ENCODE data around the gene PDHA1. TPM values are rescaled to one million over a fixed set of nuclear protein-coding genes. Genes with fewer than 3 reads are reported as not detected.

The PDHA1 gene
- total RNA-seq, 1 donor from 2014 or later = 147 TPM

- peak; percentile 77 for DNase-seq (ENCODE audit: low spot score)
- H3K27me3 Mint-ChIP-seq (ENCODE audit: insufficient read depth, low read depth) = peaks cover 5% of the 10 kb centered on the region
- H3K4me3 ChIP-seq = peak overlapping the region; percentile 48
- no peak overlapping the region for H3K27ac Mint-ChIP-seq
- TF ChIP-seq EZH2 (IDR thresholded peaks at IDR 0.05) (no peak), CTCF (IDR thresholded peaks at IDR 0.05) (peak; percentile 69), EZH2phosphoT487 (IDR thresholded peaks at IDR 0.05) (no peak)
- H3K9me3 Mint-ChIP-seq = peaks cover 14% of the 10 kb centered on the region
- H3K4me3 Mint-ChIP-seq = peak overlapping the region; percentile 84
- no peaks in the 10 kb centered on the region for H3K79me2 ChIP-seq (ENCODE audit: low read depth)
- no peak overlapping the region for H3K27ac ChIP-seq
- H2AFZ ChIP-seq (replicated peaks) = no peak overlapping the region
- peaks cover 12% of the 10 kb centered on the region for H3K27me3 ChIP-seq
- H3K36me3 Mint-ChIP-seq = no peaks in the 10 kb centered on the region
- no peak overlapping the region for H3K9ac ChIP-seq
- H3K4me1 ChIP-seq = no peaks in the 10 kb centered on the region
- H3K4me2 ChIP-seq = peak overlapping the region; percentile 89
- peaks cover 5% of the 10 kb centered on the region for H3K4me1 Mint-ChIP-seq
- H3F3A ChIP-seq (ENCODE audit: low read depth) = no peaks in the 10 kb centered on the region
- H4K20me1 ChIP-seq (ENCODE audit: low read depth) = no peaks in the 10 kb centered on the region
- no peaks in the 10 kb centered on the region for H3K9me3 ChIP-seq (ENCODE audit: low read depth)
- H3K36me3 ChIP-seq = no peaks in the 10 kb centered on the region
These were observed 28.4 kb downstream of the PDHA1 start for GRCh38 chrX:19372170-19372546.

DNA sequence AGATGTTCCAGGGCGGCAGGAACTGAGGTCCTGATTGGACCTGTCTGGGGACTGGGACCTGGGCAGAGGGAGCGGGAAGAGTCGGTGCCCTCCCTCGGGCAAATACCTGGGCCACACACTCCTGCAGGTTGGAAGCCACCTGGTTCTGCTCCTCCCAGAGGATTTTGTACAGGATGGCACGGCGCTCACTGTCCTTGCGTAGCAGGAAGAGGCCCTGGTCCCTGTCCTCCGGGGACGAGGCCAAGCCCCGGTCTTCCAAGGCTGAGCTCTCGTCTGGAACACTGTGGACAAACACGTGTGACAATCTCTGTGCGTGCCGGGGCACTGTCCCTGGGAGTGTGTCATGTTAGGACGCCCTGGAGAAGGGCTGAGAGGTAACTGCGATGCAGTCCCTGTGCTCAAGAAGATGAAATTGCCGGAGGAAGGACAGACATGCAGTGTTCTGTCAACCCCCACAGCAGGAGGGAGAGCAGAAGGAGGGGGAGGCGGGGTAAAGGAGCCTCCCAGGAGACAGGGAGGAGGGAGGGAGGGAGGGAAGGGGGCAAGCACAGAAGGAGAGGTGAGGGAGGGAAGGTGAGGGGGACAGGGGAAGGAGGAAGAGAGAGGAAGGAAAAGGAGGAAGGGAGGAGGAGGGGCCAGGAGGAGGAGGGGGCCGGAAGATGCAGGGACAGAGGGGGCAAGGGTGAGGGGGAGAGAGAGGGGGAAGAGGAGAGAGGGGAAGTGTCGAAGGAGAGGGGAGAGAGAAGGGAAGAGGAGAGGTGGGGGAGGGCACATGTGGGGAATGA is 29.0 kb downstream of the PDHA1 start:
- Mint-ChIP-seq H3K4me3 (peak overlapping the region; percentile 84), H3K9me3 (peaks cover 14% of the 10 kb centered on the region), H3K27ac (no peak overlapping the region), H3K4me1 (peaks cover 5% of the 10 kb centered on the region), H3K36me3 (no peaks in the 10 kb centered on the region), H3K27me3 (ENCODE audit: insufficient read depth, low read depth) (peaks cover 6% of the 10 kb centered on the region)
- Histone ChIP-seq H4K20me1 (ENCODE audit: low read depth) (no peaks in the 10 kb centered on the region), H3K4me2 (peak overlapping the region; percentile 89), H3K27ac (no peak overlapping the region), H2AFZ (replicated peaks) (peak overlapping the region; percentile 76), H3K36me3 (no peaks in the 10 kb centered on the region), H3K27me3 (peaks cover 12% of the 10 kb centered on the region), H3F3A (ENCODE audit: low read depth) (no peaks in the 10 kb centered on the region), H3K9ac (no peak overlapping the region), H3K9me3 (ENCODE audit: low read depth) (no peaks in the 10 kb centered on the region), H3K79me2 (ENCODE audit: low read depth) (no peaks in the 10 kb centered on the region), H3K4me3 (peak overlapping the region; percentile 48), H3K4me1 (no peaks in the 10 kb centered on the region)
- peak; percentile 31 for DNase-seq (ENCODE audit: low spot score)
- TF ChIP-seq CTCF (IDR thresholded peaks at IDR 0.05) (no peak), EZH2phosphoT487 (IDR thresholded peaks at IDR 0.05) (no peak), EZH2 (IDR thresholded peaks at IDR 0.05) (no peak)

DNA sequence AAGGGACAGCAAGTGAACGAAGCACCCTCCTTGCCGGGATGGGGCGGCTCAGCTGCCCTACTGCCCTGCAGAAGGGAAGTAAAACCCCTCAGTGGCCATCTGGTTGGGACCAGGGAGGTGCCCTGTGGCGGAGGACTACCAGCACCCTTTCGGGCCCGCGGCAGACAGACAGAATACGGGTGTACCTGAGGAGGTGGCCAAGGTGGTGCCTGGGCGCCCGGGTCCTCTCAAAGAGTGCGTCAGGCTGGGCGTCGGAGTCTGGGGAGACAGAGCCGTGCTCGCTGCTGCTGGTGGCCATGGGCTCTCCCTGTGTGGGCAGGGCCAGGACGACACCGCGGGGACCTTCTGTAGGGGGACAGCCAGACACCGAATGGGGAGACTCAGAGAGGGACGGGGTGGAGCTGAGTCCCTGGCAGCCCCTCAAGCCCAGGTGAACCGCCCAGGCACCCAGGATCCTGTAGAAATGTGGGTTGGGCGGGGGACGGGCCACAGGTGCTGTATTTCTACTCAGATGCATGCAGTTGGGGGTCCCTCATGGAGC is 29.7 kb downstream of the PDHA1 start:
- peak overlapping the region; percentile 89 for H3K4me2 ChIP-seq
- Mint-ChIP-seq H3K9me3 (peaks cover 11% of the 10 kb centered on the region), H3K27ac (no peak overlapping the region), H3K27me3 (ENCODE audit: insufficient read depth, low read depth) (peaks cover 2% of the 10 kb centered on the region), H3K36me3 (no peaks in the 10 kb centered on the region), H3K4me3 (no peak overlapping the region), H3K4me1 (peaks cover 5% of the 10 kb centered on the region)
- no peak for TF ChIP-seq EZH2phosphoT487 (IDR thresholded peaks at IDR 0.05)
- no peak for TF ChIP-seq EZH2 (IDR thresholded peaks at IDR 0.05)
- TF ChIP-seq CTCF (IDR thresholded peaks at IDR 0.05) = no peak
- no peak overlapping the region for H3K27ac ChIP-seq
- H3K9me3 ChIP-seq (ENCODE audit: low read depth) = no peaks in the 10 kb centered on the region
- peak overlapping the region; percentile 76 for H2AFZ ChIP-seq (replicated peaks)
- H3K9ac ChIP-seq = no peak overlapping the region
- no peaks in the 10 kb centered on the region for H4K20me1 ChIP-seq (ENCODE audit: low read depth)
- H3K4me1 ChIP-seq = no peaks in the 10 kb centered on the region
- no peaks in the 10 kb centered on the region for H3K36me3 ChIP-seq
- peak; percentile 9 for DNase-seq (ENCODE audit: low spot score)
- peaks cover 12% of the 10 kb centered on the region for H3K27me3 ChIP-seq
- no peaks in the 10 kb centered on the region for H3F3A ChIP-seq (ENCODE audit: low read depth)
- H3K79me2 ChIP-seq (ENCODE audit: low read depth) = no peaks in the 10 kb centered on the region
- peak overlapping the region; percentile 48 for H3K4me3 ChIP-seq

Measured in neural progenitor cell (in vitro differentiated cells).